ENCODE measurements around the gene TNFRSF4. TPM values are rescaled to one million over a fixed set of nuclear protein-coding genes. Genes with fewer than 3 reads are reported as not detected.
A peak's percentile ranks its signal among the peaks of the same experiment; 100 is the strongest.

Gene TNFRSF4
- total RNA-seq, 6 donors from 2014 or later = 0.46 to 15.4 (median 2.4) TPM

GRCh38 chr1:1164701-1165451, 49.1 kb downstream of the TNFRSF4 start:
- Histone ChIP-seq H3K4me1 (peaks cover 2 to 18% (median 14%) of the 10 kb centered on the region in 4 donors), H3K27me3 (peaks cover 0 to 6% (median 0%) of the 10 kb centered on the region in 4 donors), H3K36me3 (peaks cover 0 to 3% (median 0%) of the 10 kb centered on the region in 4 donors), H3K27ac (peak overlapping the region in 2 of 4 donors; percentile 42 to 83), H3K4me3 (peak overlapping the region in 3 of 4 donors; percentile 45 to 58 (median 57)), H3K9me3 (no peaks in the 10 kb centered on the region)
- no peak for ATAC-seq (ENCODE audit: low FRiP score in 2 of 2)
- TF ChIP-seq POLR2AphosphoS5 (IDR thresholded peaks at IDR 0.05) = no peak
- TF ChIP-seq POLR2A (IDR thresholded peaks at IDR 0.05) = no peak
- TF ChIP-seq, protein P1, sequence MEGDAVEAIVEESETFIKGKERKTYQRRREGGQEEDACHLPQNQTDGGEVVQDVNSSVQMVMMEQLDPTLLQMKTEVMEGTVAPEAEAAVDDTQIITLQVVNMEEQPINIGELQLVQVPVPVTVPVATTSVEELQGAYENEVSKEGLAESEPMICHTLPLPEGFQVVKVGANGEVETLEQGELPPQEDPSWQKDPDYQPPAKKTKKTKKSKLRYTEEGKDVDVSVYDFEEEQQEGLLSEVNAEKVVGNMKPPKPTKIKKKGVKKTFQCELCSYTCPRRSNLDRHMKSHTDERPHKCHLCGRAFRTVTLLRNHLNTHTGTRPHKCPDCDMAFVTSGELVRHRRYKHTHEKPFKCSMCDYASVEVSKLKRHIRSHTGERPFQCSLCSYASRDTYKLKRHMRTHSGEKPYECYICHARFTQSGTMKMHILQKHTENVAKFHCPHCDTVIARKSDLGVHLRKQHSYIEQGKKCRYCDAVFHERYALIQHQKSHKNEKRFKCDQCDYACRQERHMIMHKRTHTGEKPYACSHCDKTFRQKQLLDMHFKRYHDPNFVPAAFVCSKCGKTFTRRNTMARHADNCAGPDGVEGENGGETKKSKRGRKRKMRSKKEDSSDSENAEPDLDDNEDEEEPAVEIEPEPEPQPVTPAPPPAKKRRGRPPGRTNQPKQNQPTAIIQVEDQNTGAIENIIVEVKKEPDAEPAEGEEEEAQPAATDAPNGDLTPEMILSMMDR (IDR thresholded peaks at IDR 0.05) = no peak
- no peak for TF ChIP-seq EP300 (IDR thresholded peaks at IDR 0.05)
- DNase-seq = peak; percentile 57 to 85
- 72 to 81% methylated on average over 10 to 36 of the region's 48 CpGs for WGBS, 2 donors

DNA sequence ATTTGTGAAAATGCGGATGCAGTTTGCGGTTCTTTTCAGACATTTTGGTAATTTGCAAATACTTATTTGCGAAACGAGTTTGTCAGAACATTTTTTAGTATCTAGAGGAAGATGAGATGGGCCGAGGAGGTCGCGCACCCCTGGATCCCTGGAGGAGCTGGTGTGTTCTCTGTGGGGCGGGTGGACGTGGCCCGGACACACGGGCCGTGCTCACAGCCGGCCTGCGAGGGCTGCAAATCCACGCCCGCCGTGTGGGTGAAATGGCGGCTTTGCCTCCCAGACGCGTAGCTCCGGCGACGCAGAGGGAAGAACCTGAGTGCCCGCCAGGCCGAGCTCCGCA, 49.6 kb downstream of the TNFRSF4 start:
- no peak for TF ChIP-seq POLR2AphosphoS5 (IDR thresholded peaks at IDR 0.05)
- TF ChIP-seq, protein P1 (IDR thresholded peaks at IDR 0.05) = no peak
- TF ChIP-seq EP300 (IDR thresholded peaks at IDR 0.05) = no peak
- TF ChIP-seq POLR2A (IDR thresholded peaks at IDR 0.05) = peak in 1 of 4 donors; percentile 39
- no peak for ATAC-seq (ENCODE audit: low FRiP score in 2 of 2)
- Histone ChIP-seq H3K4me3 (peak overlapping the region in 3 of 4 donors; percentile 45 to 58 (median 57)), H3K27ac (peak overlapping the region in 3 of 4 donors; percentile 42 to 83 (median 69)), H3K36me3 (peaks cover 0 to 3% (median 0%) of the 10 kb centered on the region in 4 donors), H3K4me1 (peaks cover 2 to 18% (median 14%) of the 10 kb centered on the region in 4 donors), H3K27me3 (peaks cover 0 to under 1% (median 0%) of the 10 kb centered on the region in 4 donors), H3K9me3 (no peaks in the 10 kb centered on the region)
- WGBS, 2 donors = 64 to 84% methylated on average over 18 to 26 of the region's 26 CpGs
- no peak for DNase-seq

DNA sequence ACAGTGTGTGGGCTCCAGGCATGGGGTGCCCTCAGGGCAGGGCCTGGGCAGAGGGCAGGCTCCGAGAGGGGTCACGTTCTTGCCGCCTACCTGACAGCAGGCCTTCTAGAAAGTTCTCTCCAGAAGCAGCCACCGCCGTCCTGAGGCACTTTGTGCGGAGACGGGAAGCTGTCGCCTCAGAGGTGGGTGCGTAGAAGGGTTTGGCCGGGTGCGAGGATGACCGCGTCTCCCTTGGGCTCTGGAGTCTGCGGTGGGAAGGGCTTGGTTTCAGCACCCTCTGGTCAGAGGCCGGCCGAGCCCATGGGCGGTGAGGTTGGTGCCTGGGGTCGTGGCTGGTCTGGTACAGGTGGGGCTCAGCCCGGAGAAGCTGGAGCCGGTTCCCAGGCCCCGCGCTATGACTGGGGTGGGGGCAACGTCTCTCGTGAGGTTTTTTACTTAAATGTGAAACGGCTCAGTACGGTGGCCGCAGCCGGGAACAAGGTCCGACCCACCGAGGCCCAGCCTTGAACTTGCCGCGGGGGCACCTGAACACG, 50.3 kb downstream of the TNFRSF4 start:
- Histone ChIP-seq H3K4me1 (peaks cover 6 to 25% (median 18%) of the 10 kb centered on the region in 4 donors), H3K36me3 (no peaks in the 10 kb centered on the region), H3K9me3 (no peaks in the 10 kb centered on the region), H3K27ac (peak overlapping the region; percentile 48 to 89 (median 76)), H3K27me3 (no peaks in the 10 kb centered on the region), H3K4me3 (peak overlapping the region; percentile 1 to 58 (median 51))
- DNase-seq = peak in 1 of 2 donors; percentile 83
- TF ChIP-seq, protein P1 (IDR thresholded peaks at IDR 0.05) = no peak
- TF ChIP-seq POLR2A (IDR thresholded peaks at IDR 0.05) = no peak
- peak in 1 of 2 donors; percentile 32 for ATAC-seq (ENCODE audit: low FRiP score in 2 of 2)
- 81 to 89% methylated on average over 17 to 31 of the region's 33 CpGs for WGBS, 2 donors

DNA sequence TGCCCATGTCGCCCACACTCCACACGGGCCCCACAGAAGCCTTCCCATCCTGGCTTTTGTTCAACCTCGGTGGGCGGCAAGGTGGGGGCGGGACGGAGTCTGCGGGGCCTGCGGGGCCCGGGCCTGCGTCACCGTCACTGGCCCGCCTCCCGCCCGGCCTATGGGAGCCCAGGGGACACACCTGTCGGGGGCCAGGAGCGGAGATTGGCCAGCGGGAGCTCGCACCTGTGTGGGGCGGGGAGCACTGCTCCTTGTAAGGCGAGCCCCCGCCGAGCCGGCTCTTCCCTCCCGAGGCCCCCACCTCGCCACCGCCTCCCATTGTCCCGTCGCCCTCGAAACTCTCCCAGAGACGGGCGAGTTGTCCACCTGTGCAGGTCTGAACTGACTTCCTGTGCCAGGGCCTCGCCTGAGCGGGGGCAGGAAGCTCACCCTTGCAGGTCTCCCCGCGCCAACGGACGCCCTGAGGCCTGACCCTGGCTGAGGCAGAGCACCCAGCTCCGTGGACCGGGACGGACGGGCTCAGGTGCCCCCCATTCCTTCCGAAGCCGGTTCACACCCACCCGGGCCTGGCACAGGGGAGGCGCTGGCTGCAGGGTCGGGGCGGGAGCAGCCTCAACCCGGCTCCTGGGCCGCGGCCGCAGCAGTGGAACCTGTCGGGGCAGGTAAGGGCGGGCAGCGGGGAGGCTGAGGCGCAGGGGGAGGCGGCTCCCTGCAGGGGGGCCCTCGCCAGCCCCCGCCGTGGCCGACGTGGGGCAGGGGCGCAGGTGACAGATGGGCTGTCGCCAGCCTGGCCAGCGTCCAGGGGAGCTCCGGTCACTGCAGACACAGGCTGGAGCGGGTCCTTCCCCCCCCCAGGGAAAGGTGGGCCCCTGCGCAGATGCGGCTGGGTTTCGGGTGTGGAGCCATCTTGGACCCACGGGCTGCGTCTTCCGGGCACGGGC, 51.1 kb downstream of the TNFRSF4 start:
- Histone ChIP-seq H3K27me3 (no peaks in the 10 kb centered on the region), H3K36me3 (no peaks in the 10 kb centered on the region), H3K9me3 (no peaks in the 10 kb centered on the region), H3K27ac (peak overlapping the region; percentile 69 to 89 (median 81)), H3K4me1 (peaks cover 10 to 32% (median 24%) of the 10 kb centered on the region in 4 donors), H3K4me3 (peak overlapping the region; percentile 1 to 58 (median 51))
- 62 to 67% methylated on average over 14 to 57 of the region's 73 CpGs for WGBS, 2 donors
- TF ChIP-seq POLR2A (IDR thresholded peaks at IDR 0.05) (peak in 3 of 4 donors; percentile 53 to 86 (median 65)), EP300 (IDR thresholded peaks at IDR 0.05) (no peak), POLR2AphosphoS5 (IDR thresholded peaks at IDR 0.05) (peak in 1 of 2 donors; percentile 85)
- TF ChIP-seq, protein P1 (IDR thresholded peaks at IDR 0.05) = no peak
- peak; percentile 92 to 94 for DNase-seq
- ATAC-seq (ENCODE audit: low FRiP score in 2 of 2) = peak; percentile 46 to 86

Data from upper lobe of left lung (tissue), 6 donors.